ENCODE measurements around the gene TAL2. TPM values are rescaled to one million over a fixed set of nuclear protein-coding genes. Genes with fewer than 3 reads are reported as not detected.

The TAL2 gene
- total and polyA plus RNA-seq, 9 of the 15 experiments (the other 6 are each of a cell fraction or from before 2014, with no cell fraction given), result 0.21 to 3.7 (median 1.1) TPM; not detected in 1

GRCh38 chr9:105647595-105648349 is 14.5 kb upstream of the TAL2 start (continued):
- TF ChIP-seq ZNF280B (CRISPR knock-in tag; IDR thresholded peaks at IDR 0.05), result no peak
- 0 out of 2 replicates have a peak, but pooled peaks have one; percentile 13 for TF ChIP-seq ESRRA (IDR thresholded peaks at IDR 0.05; ENCODE audit: borderline replicate concordance, low read depth)
- TF ChIP-seq IFI16 (CRISPR knock-in tag; IDR thresholded peaks at IDR 0.05), result no peak
- 0 out of 2 replicates have a peak, but pooled peaks have one; percentile 23 for TF ChIP-seq ZFPM2 (CRISPR knock-in tag; IDR thresholded peaks at IDR 0.05)
- peak; percentile 43 for TF ChIP-seq CXXC5 (CRISPR knock-in tag; IDR thresholded peaks at IDR 0.05)
- TF ChIP-seq GATAD2B (IDR thresholded peaks at IDR 0.05; ENCODE audit: borderline replicate concordance), result peak; percentile 78
- TF ChIP-seq PTBP1 (IDR thresholded peaks at IDR 0.05; ENCODE audit: low read depth, low read length), result no peak
- TF ChIP-seq PREB (CRISPR knock-in tag; IDR thresholded peaks at IDR 0.05), result no peak
- TF ChIP-seq MTA3 (IDR thresholded peaks at IDR 0.05; ENCODE audit: borderline replicate concordance), result peak; percentile 85
- peak; percentile 29; the same call in 1 of the 2 replicates for TF ChIP-seq REST (IDR thresholded peaks at IDR 0.05; ENCODE audit: borderline replicate concordance)
- no peak for TF ChIP-seq REST (CRISPR knock-in tag; IDR thresholded peaks at IDR 0.05; ENCODE audit: low read depth)
- no peak for TF ChIP-seq ILK (tag; IDR thresholded peaks at IDR 0.05; ENCODE audit: borderline replicate concordance, low read depth)
- TF ChIP-seq SMC3 (conservative IDR thresholded peaks at IDR 0.05; ENCODE audit: insufficient read depth, low read depth, low read length), result no peak
- no peak; a peak in 1 of 4 replicates for TF ChIP-seq ARNT (IDR thresholded peaks at IDR 0.05)
- TF ChIP-seq TFE3 (CRISPR knock-in tag; IDR thresholded peaks at IDR 0.05), result no peak

All from K562 (cell line).